Measurements from ENCODE around the gene HMCN2. TPM values are rescaled to one million over a fixed set of nuclear protein-coding genes. Genes with fewer than 3 reads are reported as not detected.

Gene HMCN2
- total and polyA plus RNA-seq, 8 donors = 1.1 to 21.1 (median 5.0) TPM

GRCh38 chr9:130328349-130328801 lies 62.8 kb downstream of the HMCN2 start:
- Histone ChIP-seq H3K4me1 (peaks cover 0 to 34% (median 7%) of the 10 kb centered on the region in 4 donors), H3K9me3 (no peaks in the 10 kb centered on the region), H3K27me3 (peaks cover 0 to 72% (median 25%) of the 10 kb centered on the region in 3 donors), H3K4me3 (no peak overlapping the region), H3K36me3 (no peaks in the 10 kb centered on the region), H3K27ac (peak overlapping the region; percentile 65 to 85 (median 80))
- WGBS, 5 donors = 21 to 33% (median 24%) methylated on average over 14 to 15 of the region's 15 CpGs
- DNase-seq = peak; percentile 37 to 53
- TF ChIP-seq, protein P1, sequence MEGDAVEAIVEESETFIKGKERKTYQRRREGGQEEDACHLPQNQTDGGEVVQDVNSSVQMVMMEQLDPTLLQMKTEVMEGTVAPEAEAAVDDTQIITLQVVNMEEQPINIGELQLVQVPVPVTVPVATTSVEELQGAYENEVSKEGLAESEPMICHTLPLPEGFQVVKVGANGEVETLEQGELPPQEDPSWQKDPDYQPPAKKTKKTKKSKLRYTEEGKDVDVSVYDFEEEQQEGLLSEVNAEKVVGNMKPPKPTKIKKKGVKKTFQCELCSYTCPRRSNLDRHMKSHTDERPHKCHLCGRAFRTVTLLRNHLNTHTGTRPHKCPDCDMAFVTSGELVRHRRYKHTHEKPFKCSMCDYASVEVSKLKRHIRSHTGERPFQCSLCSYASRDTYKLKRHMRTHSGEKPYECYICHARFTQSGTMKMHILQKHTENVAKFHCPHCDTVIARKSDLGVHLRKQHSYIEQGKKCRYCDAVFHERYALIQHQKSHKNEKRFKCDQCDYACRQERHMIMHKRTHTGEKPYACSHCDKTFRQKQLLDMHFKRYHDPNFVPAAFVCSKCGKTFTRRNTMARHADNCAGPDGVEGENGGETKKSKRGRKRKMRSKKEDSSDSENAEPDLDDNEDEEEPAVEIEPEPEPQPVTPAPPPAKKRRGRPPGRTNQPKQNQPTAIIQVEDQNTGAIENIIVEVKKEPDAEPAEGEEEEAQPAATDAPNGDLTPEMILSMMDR (IDR thresholded peaks at IDR 0.05) = no peak
- TF ChIP-seq POLR2A (IDR thresholded peaks at IDR 0.05) (no peak), POLR2AphosphoS5 (IDR thresholded peaks at IDR 0.05) (peak; percentile 59 to 75 (median 60)), EP300 (IDR thresholded peaks at IDR 0.05) (peak; percentile 78)
- intact Hi-C loops (cut with DNase I; ENCODE audit: low total_unique reads) = no loop called here

DNA sequence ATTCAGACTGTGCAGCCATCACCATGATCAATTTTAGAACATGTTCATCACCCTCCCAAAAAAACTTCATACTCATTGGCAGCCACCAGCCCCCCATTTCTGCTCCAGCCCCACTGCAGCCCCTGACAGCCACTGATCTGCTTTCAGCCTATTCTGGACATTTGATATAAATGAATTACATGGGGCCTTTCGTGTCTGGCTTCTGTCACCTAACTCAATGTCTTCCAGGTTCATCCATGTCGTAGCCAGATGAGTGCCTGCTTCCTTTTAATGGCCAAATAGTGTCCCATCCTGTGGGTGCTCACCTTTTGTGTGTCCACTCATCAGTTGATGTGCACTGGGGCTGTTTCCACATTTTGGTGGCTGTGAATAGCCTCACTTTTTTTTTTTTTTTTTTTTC lies 63.5 kb downstream of the HMCN2 start:
- Histone ChIP-seq H3K36me3 (no peaks in the 10 kb centered on the region), H3K4me3 (no peak overlapping the region), H3K9me3 (no peaks in the 10 kb centered on the region), H3K4me1 (peaks cover 0 to 36% (median 7%) of the 10 kb centered on the region in 4 donors), H3K27me3 (peaks cover 0 to 74% (median 25%) of the 10 kb centered on the region in 3 donors), H3K27ac (peak overlapping the region; percentile 14 to 85 (median 80))
- WGBS, 5 donors = 65 to 81% (median 71%) methylated on average over 2 of the region's 2 CpGs
- DNase-seq = no peak
- intact Hi-C loops (cut with DNase I; ENCODE audit: low total_unique reads) = no loop called here
- no peak for TF ChIP-seq POLR2A (IDR thresholded peaks at IDR 0.05)
- TF ChIP-seq EP300 (IDR thresholded peaks at IDR 0.05) = no peak
- TF ChIP-seq POLR2AphosphoS5 (IDR thresholded peaks at IDR 0.05) = no peak
- TF ChIP-seq, protein P1 (IDR thresholded peaks at IDR 0.05) = no peak

DNA sequence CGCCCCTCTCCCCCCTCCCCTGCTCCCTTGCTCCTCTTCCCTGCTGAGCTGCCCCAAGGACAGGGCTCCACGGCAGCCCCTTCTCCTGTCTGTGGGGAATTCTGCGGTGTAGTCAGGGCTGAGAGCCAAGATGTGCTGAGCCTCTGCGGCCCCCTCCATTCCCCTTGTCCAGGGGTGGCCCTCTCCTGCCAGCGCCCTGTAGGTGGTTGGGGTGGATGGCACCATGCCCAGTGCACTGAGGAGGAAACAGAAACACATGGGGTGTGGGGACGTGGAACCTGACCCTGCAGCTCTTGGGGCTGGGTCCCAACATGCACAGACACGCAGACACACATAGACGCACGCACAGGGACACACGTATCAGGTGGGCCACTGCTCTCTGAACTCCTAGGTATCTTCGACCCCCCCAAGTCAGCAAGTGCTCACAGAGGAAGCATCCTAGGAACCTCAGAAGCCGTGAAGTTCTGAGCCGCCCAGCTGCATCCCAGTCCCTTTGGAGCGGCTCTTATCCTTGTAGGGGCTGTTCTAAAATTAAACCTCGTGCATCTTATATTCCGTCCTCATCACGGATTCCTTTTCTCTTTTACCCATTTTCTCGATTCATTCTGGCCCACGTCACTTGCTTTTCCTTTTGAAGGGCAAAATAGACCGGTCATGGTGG lies 64.8 kb downstream of the HMCN2 start:
- no peak overlapping the region for H3K4me3 ChIP-seq
- 62 to 68% (median 64%) methylated on average over 15 to 20 of the region's 20 CpGs for WGBS, 5 donors
- H3K27me3 ChIP-seq = peaks cover 0 to 75% (median 25%) of the 10 kb centered on the region in 3 donors
- H3K27ac ChIP-seq = peak overlapping the region in 4 of 5 donors; percentile 61 to 85 (median 82)
- H3K36me3 ChIP-seq = no peaks in the 10 kb centered on the region
- H3K4me1 ChIP-seq = peaks cover 0 to 36% (median 7%) of the 10 kb centered on the region in 4 donors
- no peak for TF ChIP-seq EP300 (IDR thresholded peaks at IDR 0.05)
- TF ChIP-seq, protein P1 (IDR thresholded peaks at IDR 0.05) = no peak
- H3K9me3 ChIP-seq = no peaks in the 10 kb centered on the region
- intact Hi-C loops (cut with DNase I; ENCODE audit: low total_unique reads) = no loop called here
- DNase-seq = no peak

DNA sequence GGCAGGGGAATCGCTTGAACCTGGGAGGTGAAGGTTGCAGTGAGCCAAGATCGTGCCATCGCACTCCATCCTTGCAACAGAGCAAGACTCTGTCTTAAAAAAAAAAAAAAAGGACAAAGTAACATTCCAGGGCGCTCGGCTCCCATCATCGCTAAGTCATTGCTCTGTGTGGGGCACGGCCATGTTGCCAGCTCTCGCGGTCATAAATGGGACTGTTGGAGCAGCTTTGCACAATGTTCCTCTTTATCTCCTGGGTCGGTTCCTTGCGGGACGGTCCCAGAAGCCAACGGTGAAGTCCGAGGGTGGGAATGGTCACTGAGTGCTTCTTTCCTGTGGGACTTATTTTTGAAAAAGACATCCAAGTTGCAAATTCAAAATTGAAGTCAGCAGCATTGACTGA lies 65.5 kb downstream of the HMCN2 start:
- Histone ChIP-seq H3K36me3 (no peaks in the 10 kb centered on the region), H3K27me3 (peaks cover 0 to 68% (median 25%) of the 10 kb centered on the region in 3 donors), H3K9me3 (no peaks in the 10 kb centered on the region), H3K4me3 (no peak overlapping the region), H3K4me1 (peaks cover 0 to 36% (median 7%) of the 10 kb centered on the region in 4 donors), H3K27ac (peak overlapping the region; percentile 15 to 84 (median 77))
- WGBS, 5 donors = 79 to 92% (median 84%) methylated on average over 14 of the region's 14 CpGs
- intact Hi-C loops (cut with DNase I; ENCODE audit: low total_unique reads) = no loop called here
- TF ChIP-seq, protein P1 (IDR thresholded peaks at IDR 0.05) = no peak
- TF ChIP-seq POLR2AphosphoS5 (IDR thresholded peaks at IDR 0.05) (no peak), POLR2A (IDR thresholded peaks at IDR 0.05) (no peak), EP300 (IDR thresholded peaks at IDR 0.05) (no peak)
- DNase-seq = no peak

All from stomach (tissue), 9 donors.